Caco-2 (cell line): ENCODE measurements around the gene SPOP. TPM values are rescaled to one million over a fixed set of nuclear protein-coding genes. Genes with fewer than 3 reads are reported as not detected.

ENCODE experiments used
- BruUV-seq: library from RNA; stranded (reverse); fragments of 400-500 nt; replicated peaks from 2 replicates; lab custom pipeline; 2021; lab: Mats Ljungman, UMichigan
- CTCF ChIA-PET: fragments of 300-600 bp; sonication (Branson Sonifier 250); formaldehyde crosslinking; loops from one replicate; lab custom pipeline; 2022; ENCODE audit warnings: antibody characterized with exemption; lab: Charles Lee
- POLR2A ChIA-PET: fragments of 300-600 bp; sonication (Branson Sonifier 250); formaldehyde crosslinking; loops from one replicate; lab custom pipeline; 2022; ENCODE audit warnings: antibody characterized with exemption; lab: Charles Lee
- DNase-seq, 2 experiments: peaks; one replicate each; pipeline versions ENCODE4 v3.0.0 to v3.0.0-alpha.2; 2020 to 2022
- H3K27me3 ChIP-seq: replicated peaks from 2 replicates; pipeline ENCODE4 v1.6.0; 2011; ENCODE audit warnings: low read length; ENCODE audit not compliant: control insufficient read depth, insufficient read depth
- H3K36me3 ChIP-seq: 2 replicates; pipeline ENCODE4 v1.5.1; 2011; ENCODE audit warnings: low read length; ENCODE audit not compliant: control insufficient read depth, insufficient read depth
- H3K4me1 ChIP-seq: fragments of 250-450 bp; sonication (Bioruptor Pico); 2 replicates; pipeline ENCODE4 v1.5.1; 2020; ENCODE audit warnings: mild to moderate bottlenecking
- H3K4me3 ChIP-seq: 2 replicates; pipeline ENCODE4 v1.5.1; 2011; ENCODE audit warnings: low read depth, mild to moderate bottlenecking, control low read depth, low read length
- H3K9me3 ChIP-seq: fragments of 250-450 bp; sonication (Bioruptor Pico); 2 replicates; pipeline ENCODE4 v1.5.1; 2020; ENCODE audit warnings: mild to moderate bottlenecking, moderate library complexity
- H3K27ac Mint-ChIP-seq: one replicate; pipeline ENCODE4 v1.8.0; 2022; ENCODE audit warnings: mixed read lengths; ENCODE audit not compliant: unreplicated experiment
- H3K27me3 Mint-ChIP-seq: one replicate; pipeline ENCODE4 v1.8.0; 2022; ENCODE audit warnings: mixed read lengths; ENCODE audit not compliant: insufficient read depth, unreplicated experiment
- H3K36me3 Mint-ChIP-seq: one replicate; pipeline ENCODE4 v1.8.0; 2022; ENCODE audit warnings: mild to moderate bottlenecking, mixed read lengths; ENCODE audit not compliant: insufficient read depth, unreplicated experiment
- H3K4me1 Mint-ChIP-seq: one replicate; pipeline ENCODE4 v1.8.0; 2022; ENCODE audit warnings: low read depth, mixed read lengths; ENCODE audit not compliant: unreplicated experiment
- H3K4me3 Mint-ChIP-seq: one replicate; pipeline ENCODE4 v1.8.0; 2022; ENCODE audit warnings: mild to moderate bottlenecking, moderate library complexity, mixed read lengths; ENCODE audit not compliant: unreplicated experiment
- H3K9me3 Mint-ChIP-seq: one replicate; pipeline ENCODE4 v1.8.0; 2022; ENCODE audit warnings: mixed read lengths; ENCODE audit not compliant: unreplicated experiment
- CTCF ChIP-seq, 2 experiments: fragments of 200-600 bp in 1 of 2; IDR thresholded peaks; 1 replicate in 1 of 2; 2 replicates in 1 of 2; pipeline versions ENCODE4 v1.5.1 to v1.8.0; 2011 to 2022; ENCODE audit warnings: antibody characterized with exemption in 1 of 2, control low read depth in 1 of 2, inconsistent platforms in 1 of 2, low read depth in 1 of 2, low read length in 1 of 2, mild to moderate bottlenecking in 1 of 2, moderate library complexity in 1 of 2; ENCODE audit not compliant: insufficient read depth in 1 of 2, severe bottlenecking in 1 of 2, unreplicated experiment in 1 of 2
- intact Hi-C: fragments of 100-400 bp; cut with micrococcal nuclease; formaldehyde crosslinking; loops from one replicate; pipeline ENCODE4 v1.10.0; 2022; ENCODE audit not compliant: unreplicated experiment
- total RNA-seq: library from RNA; stranded (reverse); gene quantifications from 2 replicates; pipeline ENCODE4 v1.2.3, GENCODE V29; 2022

The SPOP gene
- total RNA-seq, 1 experiment from 2014 or later, result 70.2 TPM

DNA sequence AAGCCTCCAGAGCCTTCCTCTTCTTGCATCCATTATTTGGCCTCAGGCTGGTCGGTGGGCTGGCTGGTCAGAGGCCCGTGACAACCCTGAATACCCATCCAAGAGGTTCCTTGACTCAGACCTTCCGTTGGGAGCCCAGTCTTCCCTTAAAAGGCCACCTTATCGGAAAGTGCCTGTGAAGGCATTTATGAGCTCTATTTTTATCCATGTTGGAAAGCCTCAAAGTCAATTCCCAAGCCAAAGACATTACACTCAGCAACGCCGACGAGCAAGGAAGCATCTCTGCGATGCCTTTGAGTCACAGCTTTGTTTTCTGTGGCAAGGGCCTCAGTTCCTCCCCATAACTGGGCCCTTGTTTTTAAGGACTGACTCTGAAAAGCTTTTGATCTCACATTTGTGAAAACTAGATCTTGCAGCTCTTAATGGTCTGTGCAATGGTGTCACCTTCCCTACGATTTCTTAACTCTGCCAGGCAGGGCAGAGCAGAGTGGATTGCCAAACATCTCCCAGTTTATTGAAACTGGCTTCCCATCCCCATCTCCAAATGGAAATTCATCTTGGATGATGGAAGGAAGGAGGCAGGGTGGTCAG lies 13.3 kb upstream of the SPOP start:
- H3K36me3 ChIP-seq, result no peaks in the 10 kb centered on the region
- H3K27ac Mint-ChIP-seq, result no peak overlapping the region

GRCh38 chr17:49690256-49690655 lies 12.4 kb upstream of the SPOP start:
- TF ChIP-seq CTCF (IDR thresholded peaks at IDR 0.05; ENCODE audit: insufficient read depth in 1 of 2, low read depth in 1 of 2, low read length in 1 of 2, severe bottlenecking in 1 of 2, unreplicated experiment in 1 of 2), result no peak
- H3K4me3 ChIP-seq, result no peak overlapping the region
- ChIA-PET CTCF (interaction anchor here (1.2 to 2.5 kb wide), 3 partner anchors 18 to 120 kb away, joined by 3 to 11 read pairs (median 9); partner anchors contain the start of gene SLC35B1), POLR2A (interaction anchor here (0.5 kb wide), 1 partner anchor 13 kb away, joined by 3 read pairs; no protein-coding TSS in a partner anchor)
- Mint-ChIP-seq H3K27ac (no peak overlapping the region), H3K36me3 (no peaks in the 10 kb centered on the region), H3K27me3 (peaks cover 7% of the 10 kb centered on the region), H3K4me3 (no peak overlapping the region), H3K9me3 (no peaks in the 10 kb centered on the region), H3K4me1 (peaks cover 13% of the 10 kb centered on the region)
- no peaks in the 10 kb centered on the region for H3K27me3 ChIP-seq
- peak in 1 of 2 experiments; percentile 27 for DNase-seq
- BruUV-seq, result no TSS peak
- peaks cover 5% of the 10 kb centered on the region for H3K4me1 ChIP-seq
- intact Hi-C loops, result no loop called here
- no peaks in the 10 kb centered on the region for H3K36me3 ChIP-seq
- H3K9me3 ChIP-seq, result no peaks in the 10 kb centered on the region

More for the DNA sequence above, 13.3 kb upstream of the SPOP start:
- no peak for TF ChIP-seq CTCF (IDR thresholded peaks at IDR 0.05; ENCODE audit: insufficient read depth in 1 of 2, low read depth in 1 of 2, low read length in 1 of 2, severe bottlenecking in 1 of 2, unreplicated experiment in 1 of 2)
- peak in 1 of 2 experiments; percentile 38 for DNase-seq
- H3K9me3 Mint-ChIP-seq, result no peaks in the 10 kb centered on the region
- no TSS peak for BruUV-seq
- H3K9me3 ChIP-seq, result no peaks in the 10 kb centered on the region
- intact Hi-C loops, result no loop called here
- peaks cover 15% of the 10 kb centered on the region for H3K4me1 Mint-ChIP-seq
- no peaks in the 10 kb centered on the region for H3K27me3 ChIP-seq
- POLR2A ChIA-PET, result no interaction called here
- H3K4me3 ChIP-seq, result no peak overlapping the region
- CTCF ChIA-PET, result interaction anchor here (0.6 to 2.5 kb wide), 9 partner anchors 17 to 168 kb away, joined by 3 to 11 read pairs (median 4); partner anchors contain the start of genes NXPH3 and SLC35B1
- H3K27me3 Mint-ChIP-seq, result peaks cover 7% of the 10 kb centered on the region
- H3K4me1 ChIP-seq, result peaks cover 5% of the 10 kb centered on the region
- H3K36me3 Mint-ChIP-seq, result no peaks in the 10 kb centered on the region
- H3K4me3 Mint-ChIP-seq, result no peak overlapping the region

- H3K9me3 Mint-ChIP-seq, result no peaks in the 10 kb centered on the region
- peak in 1 of 2 experiments; percentile 21 for DNase-seq
- TF ChIP-seq CTCF (IDR thresholded peaks at IDR 0.05; ENCODE audit: insufficient read depth in 1 of 2, low read depth in 1 of 2, low read length in 1 of 2, severe bottlenecking in 1 of 2, unreplicated experiment in 1 of 2), result no peak
- CTCF ChIA-PET, result interaction anchor here (0.7 to 1.6 kb wide), 5 partner anchors 9 to 132 kb away, joined by 3 to 10 read pairs (median 4); no protein-coding TSS in a partner anchor
- H3K36me3 ChIP-seq, result no peaks in the 10 kb centered on the region
- H3K4me1 ChIP-seq, result peaks cover 5% of the 10 kb centered on the region
- H3K4me3 ChIP-seq, result no peak overlapping the region
- intact Hi-C loops, result no loop called here
- POLR2A ChIA-PET, result no interaction called here
- no peaks in the 10 kb centered on the region for H3K27me3 ChIP-seq
- H3K4me3 Mint-ChIP-seq, result no peak overlapping the region
- H3K36me3 Mint-ChIP-seq, result no peaks in the 10 kb centered on the region
- no peaks in the 10 kb centered on the region for H3K9me3 ChIP-seq
- no peak overlapping the region for H3K27ac Mint-ChIP-seq
- peaks cover 7% of the 10 kb centered on the region for H3K27me3 Mint-ChIP-seq
- BruUV-seq, result no TSS peak
- H3K4me1 Mint-ChIP-seq, result peaks cover 7% of the 10 kb centered on the region
Observed at GRCh38 chr17:49688848-49689247, 11.0 kb upstream of the SPOP start.
